GM12891 (cell line): ENCODE results near the gene LRRC8D. TPM values are rescaled to one million over a fixed set of nuclear protein-coding genes. Genes with fewer than 3 reads are reported as not detected.
A peak's percentile ranks its signal among the peaks of the same experiment; 100 is the strongest.
"Not testable (repeated sequence)": the region's sequence is repeated elsewhere in the genome, so short reads cannot be mapped to it uniquely, and the experiment has no call there.

ENCODE experiments used
- DNase-seq: peaks from one replicate; pipeline ENCODE4 v3.0.0; 2011; ENCODE audit warnings: low spot score; ENCODE audit not compliant: insufficient read length
- FAIRE-seq: peaks from 2 replicates; lab custom pipeline; 2011; peaks lifted over from hg19 to GRCh38; lab: Jason Lieb, UNC
- PAX5 ChIP-seq: IDR thresholded peaks from 2 replicates; pipeline ENCODE4 v1.6.1; 2011; ENCODE audit warnings: low read length, moderate library complexity, mild to moderate bottlenecking; ENCODE audit not compliant: insufficient read depth, severe bottlenecking
- POLR2A ChIP-seq: IDR thresholded peaks from 2 replicates; pipeline ENCODE4 v1.6.1; 2011; ENCODE audit warnings: low read depth, low read length, control low read depth
- POLR2AphosphoS5 ChIP-seq: IDR thresholded peaks from 2 replicates; pipeline ENCODE4 v1.6.1; 2011; ENCODE audit warnings: low read depth, low read length, control low read depth
- POU2F2 ChIP-seq: IDR thresholded peaks from 2 replicates; pipeline ENCODE4 v1.6.1; 2011; ENCODE audit warnings: low read depth, mild to moderate bottlenecking, control low read depth, low read length, moderate library complexity
- SPI1 ChIP-seq: IDR thresholded peaks from 2 replicates; pipeline ENCODE4 v1.6.1; 2011; ENCODE audit warnings: low read depth, low read length, control low read depth
- TAF1 ChIP-seq: IDR thresholded peaks from 2 replicates; pipeline ENCODE4 v1.6.1; 2011; ENCODE audit warnings: low read depth, low read length, control low read depth
- polyA plus RNA-seq: library from polyadenylated mRNA; unstranded; fragments of >200 nt; gene quantifications from one replicate; pipeline ENCODE4 v1.2.1, GENCODE V29; 2012; ENCODE audit warnings: low read depth, missing spikeins, inconsistent platforms; ENCODE audit not compliant: missing spikeins

The LRRC8D gene
- polyA plus RNA-seq, result 5.7 TPM

GRCh38 chr1:89820422-89821321 is at the start of gene LRRC8D:
LRRC8D (plus strand) TSS chr1:89821032; CDS start chr1:89933069, 112,037 bp downstream.
- no peak for TF ChIP-seq POLR2A
- no peak for TF ChIP-seq SPI1
- TF ChIP-seq PAX5, result no peak
- TF ChIP-seq TAF1, result no peak
- DNase-seq, result peak; percentile 74
- peak; percentile 85 for FAIRE-seq

GRCh38 chr1:89771991-89772560 is 48.8 kb upstream of the LRRC8D start:
- DNase-seq (no peak), FAIRE-seq (no peak)
- TF ChIP-seq POLR2A, result no peak
- no peak for TF ChIP-seq SPI1
- no peak for TF ChIP-seq POLR2AphosphoS5
- no peak for TF ChIP-seq POU2F2
- no peak for TF ChIP-seq PAX5
- TF ChIP-seq TAF1, result no peak

- FAIRE-seq, DNase-seq: not testable (repeated sequence)
These were observed 44.7 kb upstream of the LRRC8D start for GRCh38 chr1:89776104-89776503.

GRCh38 chr1:89777271-89777670 is 43.6 kb upstream of the LRRC8D start:
- not testable (repeated sequence) for DNase-seq, FAIRE-seq

GRCh38 chr1:89779151-89779940 is 41.5 kb upstream of the LRRC8D start:
- no peak for DNase-seq
- FAIRE-seq, result no peak
- TF ChIP-seq POLR2A (no peak), PAX5 (no peak), POLR2AphosphoS5 (no peak), SPI1 (no peak), TAF1 (no peak), POU2F2 (no peak)

GRCh38 chr1:89780721-89781120 is 40.1 kb upstream of the LRRC8D start:
- DNase-seq (no peak), FAIRE-seq (peak; percentile 74)
- TF ChIP-seq TAF1 (no peak), PAX5 (no peak), POU2F2 (no peak), POLR2AphosphoS5 (no peak), POLR2A (no peak), SPI1 (no peak)

GRCh38 chr1:89781494-89782126 is 39.2 kb upstream of the LRRC8D start:
- TF ChIP-seq SPI1 (peak; percentile 91), POU2F2 (peak; percentile 76; the same call in 1 of the 2 replicates), POLR2AphosphoS5 (no peak), POLR2A (no peak), PAX5 (no peak), TAF1 (no peak)
- peak; percentile 67 for FAIRE-seq
- no peak for DNase-seq

GRCh38 chr1:89786628-89787214 is 34.1 kb upstream of the LRRC8D start:
- FAIRE-seq, result no peak
- TF ChIP-seq PAX5 (no peak), POLR2AphosphoS5 (no peak), SPI1 (no peak), POU2F2 (no peak), POLR2A (no peak), TAF1 (no peak)
- DNase-seq, result no peak

GRCh38 chr1:89790592-89790991 is 30.2 kb upstream of the LRRC8D start:
- TF ChIP-seq PAX5 (no peak), SPI1 (no peak), POLR2A (no peak), POLR2AphosphoS5 (no peak), POU2F2 (no peak), TAF1 (no peak)
- no peak for DNase-seq
- FAIRE-seq, result no peak
